ENCODE measurements around the gene RBKS. TPM values are rescaled to one million over a fixed set of nuclear protein-coding genes. Genes with fewer than 3 reads are reported as not detected.

Gene RBKS
- total and polyA plus RNA-seq, 2 donors from 2014 or later, result 10.3 to 28.7 TPM

DNA sequence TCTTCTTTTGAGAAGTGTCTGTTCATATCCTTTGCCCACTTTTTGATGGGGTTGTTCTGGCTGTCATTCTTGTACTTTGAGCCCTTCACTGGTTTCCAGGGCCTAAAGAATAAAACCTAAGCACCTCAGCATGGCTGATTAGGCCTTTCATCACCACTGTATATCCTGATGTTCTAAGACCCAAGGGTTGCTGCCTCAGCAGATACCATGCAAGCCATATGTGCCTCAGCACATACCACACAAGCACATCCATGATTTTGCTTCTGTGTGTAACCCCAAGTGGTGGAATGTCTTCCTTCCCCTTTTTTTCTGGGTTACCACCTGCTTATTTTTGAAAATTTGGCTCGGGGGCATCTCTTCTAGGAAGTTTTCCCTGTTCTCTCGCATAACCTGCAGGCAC, 11.4 kb downstream of the RBKS start:
- TF ChIP-seq, protein P1, sequence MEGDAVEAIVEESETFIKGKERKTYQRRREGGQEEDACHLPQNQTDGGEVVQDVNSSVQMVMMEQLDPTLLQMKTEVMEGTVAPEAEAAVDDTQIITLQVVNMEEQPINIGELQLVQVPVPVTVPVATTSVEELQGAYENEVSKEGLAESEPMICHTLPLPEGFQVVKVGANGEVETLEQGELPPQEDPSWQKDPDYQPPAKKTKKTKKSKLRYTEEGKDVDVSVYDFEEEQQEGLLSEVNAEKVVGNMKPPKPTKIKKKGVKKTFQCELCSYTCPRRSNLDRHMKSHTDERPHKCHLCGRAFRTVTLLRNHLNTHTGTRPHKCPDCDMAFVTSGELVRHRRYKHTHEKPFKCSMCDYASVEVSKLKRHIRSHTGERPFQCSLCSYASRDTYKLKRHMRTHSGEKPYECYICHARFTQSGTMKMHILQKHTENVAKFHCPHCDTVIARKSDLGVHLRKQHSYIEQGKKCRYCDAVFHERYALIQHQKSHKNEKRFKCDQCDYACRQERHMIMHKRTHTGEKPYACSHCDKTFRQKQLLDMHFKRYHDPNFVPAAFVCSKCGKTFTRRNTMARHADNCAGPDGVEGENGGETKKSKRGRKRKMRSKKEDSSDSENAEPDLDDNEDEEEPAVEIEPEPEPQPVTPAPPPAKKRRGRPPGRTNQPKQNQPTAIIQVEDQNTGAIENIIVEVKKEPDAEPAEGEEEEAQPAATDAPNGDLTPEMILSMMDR (IDR thresholded peaks at IDR 0.05; ENCODE audit: borderline replicate concordance, extremely low read depth, insufficient read depth), result no peak
- DNase-seq (no peak), FAIRE-seq (no peak)
- Histone ChIP-seq H3K36me3 (ENCODE audit: control insufficient read depth in 2 of 3, insufficient read depth in 3 of 3, low read length in 3 of 3) (no peaks in the 10 kb centered on the region), H3K4me1 (ENCODE audit: control insufficient read depth in 2 of 3, insufficient read depth in 2 of 3, low read depth in 1 of 3, low read length in 3 of 3) (no peaks in the 10 kb centered on the region), H3K27me3 (ENCODE audit: control insufficient read depth, insufficient read depth, low read length) (no peaks in the 10 kb centered on the region), H3K27ac (ENCODE audit: low read depth in 2 of 2, low read length in 2 of 2) (no peak overlapping the region), H3K9me3 (ENCODE audit: control insufficient read depth in 2 of 3, insufficient read depth in 1 of 3, low read length in 3 of 3) (no peaks in the 10 kb centered on the region), H3K9ac (ENCODE audit: low read length in 3 of 3) (no peak overlapping the region), H3K4me3 (ENCODE audit: low read length in 3 of 3) (no peak overlapping the region)
- intact Hi-C loops (cut with DNase I), result no loop called here

DNA sequence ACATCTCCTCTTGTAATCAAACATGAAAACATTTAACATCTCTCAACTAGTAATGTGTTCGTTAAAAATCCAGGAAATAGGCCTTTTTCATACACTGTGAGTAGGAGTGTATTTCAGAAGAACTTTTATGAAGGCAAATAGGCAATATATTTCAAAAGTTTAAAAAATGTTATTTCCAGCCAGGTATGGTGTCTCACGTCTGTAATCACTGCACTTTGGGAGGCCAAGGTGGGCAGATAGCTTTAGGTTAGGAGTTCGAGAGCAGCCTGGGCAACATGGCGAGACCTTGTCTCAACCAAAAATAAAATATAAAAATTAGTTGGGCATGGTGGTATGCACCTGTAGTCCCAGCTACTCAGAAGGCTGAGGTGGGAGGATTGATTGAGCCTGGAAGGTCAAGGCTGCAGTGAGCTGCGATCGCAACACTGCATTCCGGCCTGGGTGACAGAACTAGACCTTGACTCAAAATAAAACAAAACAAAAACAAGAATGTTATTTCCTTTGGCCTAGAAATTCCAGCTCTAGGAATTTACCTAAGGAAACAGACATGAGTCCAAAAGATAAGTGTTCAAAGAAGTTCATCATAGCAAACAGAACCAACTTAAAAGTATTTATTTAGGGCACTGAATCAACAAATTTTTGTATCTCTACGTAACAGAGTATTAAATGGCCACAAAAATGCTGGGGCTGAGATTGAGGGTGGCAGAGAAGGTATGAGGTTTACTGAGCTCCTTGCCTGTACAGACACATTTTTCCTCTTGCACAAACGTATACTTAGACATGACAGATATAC, 14.9 kb downstream of the RBKS start:
- Histone ChIP-seq H3K27ac (ENCODE audit: low read depth in 2 of 2, low read length in 2 of 2) (no peak overlapping the region), H3K4me1 (ENCODE audit: control insufficient read depth in 2 of 3, insufficient read depth in 2 of 3, low read depth in 1 of 3, low read length in 3 of 3) (no peaks in the 10 kb centered on the region), H3K9me3 (ENCODE audit: control insufficient read depth in 2 of 3, insufficient read depth in 1 of 3, low read length in 3 of 3) (no peaks in the 10 kb centered on the region), H3K27me3 (ENCODE audit: control insufficient read depth, insufficient read depth, low read length) (no peaks in the 10 kb centered on the region), H3K9ac (ENCODE audit: low read length in 3 of 3) (no peak overlapping the region), H3K4me3 (ENCODE audit: low read length in 3 of 3) (no peak overlapping the region), H3K36me3 (ENCODE audit: control insufficient read depth in 2 of 3, insufficient read depth in 3 of 3, low read length in 3 of 3) (peaks cover 0 to 3% (median 1%) of the 10 kb centered on the region in 3 donors)
- no peak for FAIRE-seq
- intact Hi-C loops (cut with DNase I), result no loop called here
- TF ChIP-seq, protein P1 (IDR thresholded peaks at IDR 0.05; ENCODE audit: borderline replicate concordance, extremely low read depth, insufficient read depth), result no peak
- DNase-seq, result no peak

DNA sequence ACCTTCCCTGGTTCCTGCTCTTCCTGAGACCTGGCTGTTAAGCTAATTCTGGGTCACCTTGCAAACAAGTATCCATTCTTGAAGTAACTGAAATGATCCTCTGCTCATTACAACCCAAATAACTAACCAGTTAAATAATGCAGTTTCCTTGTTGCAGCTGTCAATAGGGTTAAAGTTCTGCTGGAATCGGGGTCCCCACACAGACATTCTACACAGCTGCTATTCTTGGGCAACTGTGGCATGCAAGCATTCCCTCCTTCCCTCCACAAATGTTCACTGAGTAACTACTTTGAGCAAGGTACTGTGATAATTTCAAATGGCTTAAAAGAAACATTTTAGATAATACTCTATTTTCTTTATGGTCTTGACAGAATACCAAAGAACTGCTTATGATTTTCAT, 17.1 kb downstream of the RBKS start:
- H3K27me3 ChIP-seq (ENCODE audit: control insufficient read depth, insufficient read depth, low read length), result no peaks in the 10 kb centered on the region
- TF ChIP-seq, protein P1 (IDR thresholded peaks at IDR 0.05; ENCODE audit: borderline replicate concordance, extremely low read depth, insufficient read depth), result no peak
- H3K4me1 ChIP-seq (ENCODE audit: control insufficient read depth in 2 of 3, insufficient read depth in 2 of 3, low read depth in 1 of 3, low read length in 3 of 3), result no peaks in the 10 kb centered on the region
- H3K4me3 ChIP-seq (ENCODE audit: low read length in 3 of 3), result no peak overlapping the region
- FAIRE-seq (no peak), DNase-seq (no peak)
- no peaks in the 10 kb centered on the region for H3K9me3 ChIP-seq (ENCODE audit: control insufficient read depth in 2 of 3, insufficient read depth in 1 of 3, low read length in 3 of 3)
- H3K9ac ChIP-seq (ENCODE audit: low read length in 3 of 3), result no peak overlapping the region
- peaks cover 0 to 4% (median 3%) of the 10 kb centered on the region in 3 donors for H3K36me3 ChIP-seq (ENCODE audit: control insufficient read depth in 2 of 3, insufficient read depth in 3 of 3, low read length in 3 of 3)
- intact Hi-C loops (cut with DNase I), result no loop called here
- H3K27ac ChIP-seq (ENCODE audit: low read depth in 2 of 2, low read length in 2 of 2), result no peak overlapping the region

Measured in kidney (tissue), 14 donors.